Mammary microvascular endothelial cell (primary cell): Measurements from ENCODE around the gene SETX. TPM values are rescaled to one million over a fixed set of nuclear protein-coding genes. Genes with fewer than 3 reads are reported as not detected.

Experiments used
- total RNA-seq: library from RNA; depleted of rRNA; stranded (reverse); fragments of >200 nt; gene quantifications from 2 replicates; pipeline ENCODE4 v1.2.3, GENCODE V29; 2015

SETX gene
- 29.6 and 31.4 TPM in 2 replicates for total RNA-seq

GRCh38 chr9:132354637-132355355, at the start of gene SETX:
Gene SETX (minus strand): TSS chr9:132354986. CDS start chr9:132349428, 5,558 bp downstream.

Other genes with a start within 250 kb of the SETX start
- not detected in 2 replicates for gene NTNG2, start 192.9 kb downstream of the SETX start, total RNA-seq
- gene TTF1, start 51.9 kb upstream of the SETX start, total RNA-seq = 9.9 and 10.5 TPM in 2 replicates
- not detected in 2 replicates for gene CFAP77, start 55.2 kb upstream of the SETX start, total RNA-seq
- not detected in 2 replicates for gene BARHL1, start 227.6 kb upstream of the SETX start, total RNA-seq